Activated CD4-positive, alpha-beta T cell treated with anti-CD3 and anti-CD28 coated beads for 36 hours (primary cell): ENCODE measurements around the gene STK32A. TPM values are rescaled to one million over a fixed set of nuclear protein-coding genes. Genes with fewer than 3 reads are reported as not detected.

Experiments
- ATAC-seq: fragments of 200-7000 bp; cut with Tn5 transposase; one replicate; pipeline ENCODE4 v1.10.0; 2021; ENCODE audit warnings: mild to moderate bottlenecking, moderate library complexity
- CTCF ChIA-PET: fragments of 350-600 bp; sonication (Branson Sonifier 250); formaldehyde crosslinking; loops from one replicate; lab custom pipeline; 2021; ENCODE audit warnings: antibody characterized with exemption; lab: Charles Lee
- POLR2A ChIA-PET: fragments of 350-600 bp; sonication (Branson Sonifier 250); formaldehyde crosslinking; loops from one replicate; lab custom pipeline; 2021; ENCODE audit warnings: antibody characterized with exemption, inconsistent platforms; lab: Charles Lee
- DNase-seq: peaks from one replicate; pipeline ENCODE4 v3.0.0-alpha.2; 2020
- H3K27ac Mint-ChIP-seq: one replicate; pipeline ENCODE4 v1.8.0; 2021; ENCODE audit warnings: mixed read lengths
- H3K27me3 Mint-ChIP-seq: one replicate; pipeline ENCODE4 v1.8.0; 2021; ENCODE audit warnings: mixed read lengths
- H3K36me3 Mint-ChIP-seq: one replicate; pipeline ENCODE4 v1.8.0; 2021; ENCODE audit warnings: low read depth, mixed read lengths
- H3K4me1 Mint-ChIP-seq: one replicate; pipeline ENCODE4 v1.8.0; 2021; ENCODE audit warnings: mixed read lengths
- H3K4me3 Mint-ChIP-seq: one replicate; pipeline ENCODE4 v1.8.0; 2021; ENCODE audit warnings: mild to moderate bottlenecking, moderate library complexity, mixed read lengths
- H3K9me3 Mint-ChIP-seq: one replicate; pipeline ENCODE4 v1.8.0; 2021; ENCODE audit warnings: low read depth, mixed read lengths
- intact Hi-C, 2 experiments: fragments of 100-400 bp; cut with DNase I in 1 of 2; cut with micrococcal nuclease in 1 of 2; formaldehyde crosslinking; loops; one replicate each; pipeline versions ENCODE4 v1.14.2 to v1.15.1; 2022 to 2024; cut with DNase I, micrococcal nuclease
- total RNA-seq, 2 experiments: library from RNA; stranded (reverse); gene quantifications; one replicate each; pipeline ENCODE4 v1.2.3, GENCODE V29; 2021

The STK32A gene
- total RNA-seq, 2 experiments from 2014 or later, result not detected

DNA sequence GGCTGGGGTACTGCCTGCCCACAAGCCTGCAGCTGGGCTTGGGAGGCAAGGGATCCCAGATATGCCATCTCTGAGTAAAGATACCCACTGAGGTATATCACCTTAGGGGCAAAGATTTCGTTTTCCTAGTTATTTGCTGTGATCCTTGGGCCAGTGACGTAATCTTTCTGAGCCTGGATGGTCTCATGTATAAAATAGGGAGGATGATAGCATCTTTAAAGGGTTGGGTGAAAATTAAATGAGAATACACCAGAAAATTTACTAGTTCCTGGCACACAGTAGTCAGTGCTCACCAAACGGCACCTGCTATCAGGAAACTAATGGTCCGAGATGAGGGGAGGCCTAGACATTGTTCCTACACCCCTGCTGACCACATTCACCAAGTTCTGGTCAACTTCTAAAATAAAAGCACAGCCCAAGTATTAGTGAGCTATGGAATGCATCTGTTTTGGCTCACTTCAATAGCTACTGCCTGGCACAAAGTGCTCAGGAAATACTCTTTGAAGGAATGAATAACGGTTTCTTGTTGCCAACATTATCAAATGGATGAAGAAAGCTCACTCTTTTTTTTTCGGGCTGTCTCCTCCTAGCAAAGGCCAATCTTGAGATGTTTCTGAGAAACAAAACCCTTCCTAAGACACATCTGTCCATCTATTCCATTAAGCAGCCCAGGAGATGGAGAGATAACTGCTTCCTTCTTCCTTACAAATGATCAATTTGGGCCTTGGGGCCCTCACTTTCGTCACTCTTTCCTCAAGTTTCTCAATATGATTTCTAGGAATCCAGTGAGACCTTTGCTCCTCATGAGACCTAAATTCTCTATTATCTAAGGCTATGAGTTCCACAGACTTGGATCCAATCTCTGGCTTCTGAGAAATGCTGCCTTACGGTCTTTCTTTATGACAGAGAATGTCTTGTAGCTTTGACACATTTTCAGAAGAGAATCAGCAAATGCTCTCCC is 176.8 kb downstream of the STK32A start:
- Mint-ChIP-seq H3K27me3 (no peaks in the 10 kb centered on the region), H3K36me3 (no peaks in the 10 kb centered on the region), H3K4me3 (no peak overlapping the region), H3K9me3 (no peaks in the 10 kb centered on the region), H3K27ac (no peak overlapping the region), H3K4me1 (no peaks in the 10 kb centered on the region)
- intact Hi-C loops, result no loop called here
- no peak for DNase-seq
- ATAC-seq, result no peak
- POLR2A ChIA-PET, result no interaction called here
- CTCF ChIA-PET, result no interaction called here

DNA sequence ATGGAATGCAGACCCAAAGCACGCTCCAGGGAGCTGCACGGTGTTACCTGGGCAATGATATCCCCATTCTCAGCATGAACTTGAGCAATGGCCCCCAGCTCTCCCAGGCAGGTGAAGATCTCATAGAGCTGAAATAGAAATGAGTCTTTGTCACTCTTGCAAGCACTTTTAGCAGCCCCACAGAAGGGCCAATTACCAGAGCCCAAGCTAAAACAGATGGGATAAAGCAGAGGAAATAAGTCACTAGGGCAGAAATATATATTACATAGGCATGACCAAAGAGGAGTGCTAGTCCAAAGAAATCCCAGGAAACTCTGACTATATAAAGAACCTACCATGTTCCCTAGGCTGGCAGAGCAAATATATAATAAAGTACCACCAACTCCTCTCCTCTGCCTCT is 177.7 kb downstream of the STK32A start:
- Mint-ChIP-seq H3K27me3 (no peaks in the 10 kb centered on the region), H3K4me3 (no peak overlapping the region), H3K27ac (no peak overlapping the region), H3K9me3 (no peaks in the 10 kb centered on the region), H3K36me3 (no peaks in the 10 kb centered on the region), H3K4me1 (no peaks in the 10 kb centered on the region)
- ATAC-seq (no peak), DNase-seq (no peak)
- ChIA-PET POLR2A (no interaction called here), CTCF (no interaction called here)
- intact Hi-C loops, result no loop called here

DNA sequence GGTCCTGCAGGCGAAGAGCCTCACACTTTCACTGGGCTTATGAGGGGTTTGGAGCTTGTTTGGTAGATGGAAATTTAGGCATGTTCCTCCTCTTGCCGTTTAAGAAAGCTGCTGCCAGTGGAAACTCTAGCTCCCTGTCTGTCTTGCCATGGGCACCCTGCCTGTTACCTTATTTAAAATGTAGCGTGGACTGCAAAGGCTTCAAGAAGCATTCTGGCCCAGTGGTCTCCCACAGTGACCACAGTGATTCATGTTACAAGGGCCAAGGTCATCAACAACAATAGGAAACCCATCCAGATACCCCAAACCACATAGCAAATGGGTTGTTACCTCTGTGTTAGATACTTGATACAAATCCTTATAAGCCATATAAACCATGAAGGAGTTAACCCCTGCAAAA is 178.4 kb downstream of the STK32A start:
- Mint-ChIP-seq H3K27ac (no peak overlapping the region), H3K36me3 (no peaks in the 10 kb centered on the region), H3K9me3 (no peaks in the 10 kb centered on the region), H3K4me1 (no peaks in the 10 kb centered on the region), H3K4me3 (no peak overlapping the region), H3K27me3 (no peaks in the 10 kb centered on the region)
- CTCF ChIA-PET, result no interaction called here
- intact Hi-C loops, result no loop called here
- no peak for ATAC-seq
- POLR2A ChIA-PET, result no interaction called here
- DNase-seq, result no peak

DNA sequence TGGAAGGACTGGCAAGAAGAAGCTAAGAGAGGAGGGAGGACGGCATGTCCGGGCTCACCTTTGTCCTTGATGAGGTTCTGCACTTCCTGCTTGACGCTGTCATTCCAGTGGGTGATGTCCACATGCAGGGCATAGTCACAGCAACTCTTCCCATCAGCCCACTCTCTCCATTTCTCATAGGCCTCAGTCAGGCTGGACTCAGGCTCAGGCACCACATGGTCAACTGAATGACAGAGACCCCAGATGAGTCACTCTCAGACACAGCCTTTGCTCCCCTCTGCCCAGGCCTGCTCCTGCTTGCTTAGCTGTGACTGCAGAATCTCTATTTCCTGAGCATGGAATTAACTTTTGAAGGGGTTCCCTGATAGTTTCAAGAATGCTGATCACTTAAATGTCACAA is 180.8 kb downstream of the STK32A start:
- DNase-seq (no peak), ATAC-seq (no peak)
- no peak overlapping the region for H3K27ac Mint-ChIP-seq
- no peaks in the 10 kb centered on the region for H3K27me3 Mint-ChIP-seq
- intact Hi-C loops, result no loop called here
- H3K36me3 Mint-ChIP-seq, result no peaks in the 10 kb centered on the region
- ChIA-PET CTCF (no interaction called here), POLR2A (no interaction called here)
- no peaks in the 10 kb centered on the region for H3K4me1 Mint-ChIP-seq
- H3K9me3 Mint-ChIP-seq, result no peaks in the 10 kb centered on the region
- no peak overlapping the region for H3K4me3 Mint-ChIP-seq

DNA sequence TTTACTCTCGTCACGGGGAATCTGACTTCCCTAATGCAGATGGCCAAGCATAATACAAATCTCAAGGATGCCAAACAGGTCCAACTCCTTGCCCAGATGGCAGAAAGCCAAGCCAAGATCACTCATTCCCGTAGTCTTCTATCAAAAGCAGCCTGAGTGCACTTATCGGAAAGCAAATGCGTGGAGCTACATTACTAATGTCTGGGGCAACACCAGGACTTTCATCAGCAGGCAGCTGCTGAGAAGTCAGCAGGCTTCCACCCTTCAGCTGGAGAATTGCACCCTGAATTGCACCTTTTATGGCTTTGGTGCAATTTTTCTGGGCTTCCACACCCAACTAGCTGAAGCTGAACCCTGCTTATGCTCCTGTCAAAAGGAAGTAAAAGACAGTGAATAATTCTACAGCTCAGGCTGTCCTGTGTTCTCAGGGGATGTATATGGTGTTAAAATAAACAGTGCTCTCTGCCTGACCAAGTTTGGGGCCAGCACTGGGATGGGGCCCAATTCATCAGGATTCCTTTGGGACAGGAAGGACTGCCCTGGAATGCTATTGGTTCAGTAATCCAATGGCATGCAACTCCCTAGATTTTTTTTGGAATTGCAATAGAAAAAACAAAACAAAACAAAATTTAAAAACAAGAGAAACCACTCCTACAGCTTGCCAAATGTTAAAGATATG is 182.4 kb downstream of the STK32A start:
- Mint-ChIP-seq H3K36me3 (no peaks in the 10 kb centered on the region), H3K4me1 (no peaks in the 10 kb centered on the region), H3K27me3 (peaks cover 2% of the 10 kb centered on the region), H3K9me3 (no peaks in the 10 kb centered on the region), H3K4me3 (no peak overlapping the region), H3K27ac (no peak overlapping the region)
- ATAC-seq, result no peak
- CTCF ChIA-PET, result interaction anchor here (0.7 to 0.9 kb wide), 2 partner anchors 31 to 70 kb away, joined by 3 read pairs; no protein-coding TSS in a partner anchor
- POLR2A ChIA-PET, result no interaction called here
- no peak for DNase-seq
- intact Hi-C loops, result no loop called here

DNA sequence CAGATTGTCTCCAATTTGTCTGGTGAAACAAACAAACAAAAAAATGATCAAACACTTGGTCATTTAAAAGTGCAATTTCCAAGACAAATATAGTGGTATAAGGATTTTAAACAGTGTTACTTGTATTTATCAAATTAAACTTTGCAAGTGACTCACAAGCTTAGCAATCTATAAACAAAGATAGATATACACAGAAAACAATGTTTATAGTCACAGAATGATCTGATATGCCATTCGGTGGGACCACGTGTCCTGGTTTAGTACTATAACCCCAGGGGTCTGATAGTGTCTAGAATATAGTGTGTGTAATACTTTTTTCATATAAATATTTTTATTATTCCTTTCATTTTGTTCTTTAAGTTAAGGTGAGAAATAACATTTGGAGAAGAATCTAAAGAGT is 183.8 kb downstream of the STK32A start:
- ChIA-PET POLR2A (no interaction called here), CTCF (no interaction called here)
- no peak for ATAC-seq
- intact Hi-C loops, result no loop called here
- DNase-seq, result no peak
- H3K4me3 Mint-ChIP-seq, result no peak overlapping the region
- no peak overlapping the region for H3K27ac Mint-ChIP-seq
- no peaks in the 10 kb centered on the region for H3K36me3 Mint-ChIP-seq
- no peaks in the 10 kb centered on the region for H3K9me3 Mint-ChIP-seq
- H3K27me3 Mint-ChIP-seq, result peaks cover 2% of the 10 kb centered on the region
- H3K4me1 Mint-ChIP-seq, result no peaks in the 10 kb centered on the region

GRCh38 chr5:147426640-147427327 is 192.0 kb downstream of the STK32A start:
- H3K27me3 Mint-ChIP-seq, result peaks cover 7% of the 10 kb centered on the region
- no peaks in the 10 kb centered on the region for H3K9me3 Mint-ChIP-seq
- no peak overlapping the region for H3K4me3 Mint-ChIP-seq
- CTCF ChIA-PET, result no interaction called here
- H3K4me1 Mint-ChIP-seq, result no peaks in the 10 kb centered on the region
- intact Hi-C loops, result no loop called here
- no peaks in the 10 kb centered on the region for H3K36me3 Mint-ChIP-seq
- POLR2A ChIA-PET, result no interaction called here
- ATAC-seq (no peak), DNase-seq (no peak)
- no peak overlapping the region for H3K27ac Mint-ChIP-seq

GRCh38 chr5:147427521-147428401 is 192.9 kb downstream of the STK32A start:
- peaks cover 9% of the 10 kb centered on the region for H3K27me3 Mint-ChIP-seq

DNA sequence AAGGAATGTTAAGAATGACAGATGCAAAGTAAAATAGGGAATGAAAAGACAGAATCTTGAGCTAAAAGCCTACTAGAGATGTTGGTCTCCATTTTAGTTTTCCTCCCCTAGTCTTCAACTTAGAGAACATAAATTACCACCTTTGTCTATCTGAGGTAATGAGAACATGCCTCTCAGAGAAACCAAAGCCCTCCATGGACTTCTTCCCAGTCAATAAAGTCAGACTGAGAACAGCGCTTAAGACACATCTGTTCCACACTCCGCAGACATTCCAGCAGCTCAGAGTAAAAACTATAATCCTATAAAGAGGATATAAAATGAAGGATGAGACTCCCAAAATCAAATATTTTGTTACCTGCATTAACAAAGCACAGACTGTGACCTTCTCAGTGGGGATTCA is 195.8 kb downstream of the STK32A start:
- Mint-ChIP-seq H3K4me3 (no peak overlapping the region), H3K27ac (no peak overlapping the region), H3K9me3 (no peaks in the 10 kb centered on the region), H3K4me1 (no peaks in the 10 kb centered on the region), H3K36me3 (no peaks in the 10 kb centered on the region), H3K27me3 (peaks cover 5% of the 10 kb centered on the region)
- no peak for ATAC-seq
- intact Hi-C loops, result no loop called here
- CTCF ChIA-PET, result no interaction called here
- POLR2A ChIA-PET, result no interaction called here
- no peak for DNase-seq

More at GRCh38 chr5:147427521-147428401, 192.9 kb downstream of the STK32A start:
- H3K36me3 Mint-ChIP-seq, result no peaks in the 10 kb centered on the region
- H3K4me3 Mint-ChIP-seq, result no peak overlapping the region
- H3K4me1 Mint-ChIP-seq, result no peaks in the 10 kb centered on the region
- POLR2A ChIA-PET, result no interaction called here
- CTCF ChIA-PET, result interaction anchor here (0.6 kb wide), 1 partner anchor 145 kb away, joined by 3 read pairs; no protein-coding TSS in a partner anchor
- ATAC-seq (no peak), DNase-seq (no peak)
- H3K27ac Mint-ChIP-seq, result no peak overlapping the region
- intact Hi-C loops, result no loop called here
- no peaks in the 10 kb centered on the region for H3K9me3 Mint-ChIP-seq

GRCh38 chr5:147431586-147431985 is 196.8 kb downstream of the STK32A start:
- DNase-seq, result no peak
- H3K36me3 Mint-ChIP-seq, result no peaks in the 10 kb centered on the region
- no peaks in the 10 kb centered on the region for H3K4me1 Mint-ChIP-seq
- no peaks in the 10 kb centered on the region for H3K9me3 Mint-ChIP-seq
- H3K27me3 Mint-ChIP-seq, result peaks cover 5% of the 10 kb centered on the region
- ATAC-seq, result no peak
- intact Hi-C loops, result no loop called here
- ChIA-PET POLR2A (no interaction called here), CTCF (no interaction called here)
- H3K4me3 Mint-ChIP-seq, result no peak overlapping the region
- H3K27ac Mint-ChIP-seq, result no peak overlapping the region

- ChIA-PET CTCF (no interaction called here), POLR2A (no interaction called here)
- no peaks in the 10 kb centered on the region for H3K36me3 Mint-ChIP-seq
- H3K9me3 Mint-ChIP-seq, result no peaks in the 10 kb centered on the region
- DNase-seq (no peak), ATAC-seq (no peak)
- no peak overlapping the region for H3K27ac Mint-ChIP-seq
- H3K4me3 Mint-ChIP-seq, result no peak overlapping the region
- intact Hi-C loops, result no loop called here
- H3K4me1 Mint-ChIP-seq, result no peaks in the 10 kb centered on the region
- H3K27me3 Mint-ChIP-seq, result peaks cover 5% of the 10 kb centered on the region
Observed at GRCh38 chr5:147432323-147432722, 197.5 kb downstream of the STK32A start.
